Fibroblast of skin of abdomen (primary cell): ENCODE measurements around the gene ATP2A2.
"Not testable (repeated sequence)": the region's sequence is repeated elsewhere in the genome, so short reads cannot be mapped to it uniquely, and the experiment has no call there.

Experiments used
- DNase-seq: peaks from one replicate; pipeline ENCODE4 v3.0.0-alpha.2; 2013

Gene ATP2A2

GRCh38 chr12:110301065-110301806 lies 20.2 kb downstream of the ATP2A2 start:
- DNase-seq = no peak

GRCh38 chr12:110304061-110304551 lies 23.1 kb downstream of the ATP2A2 start:
- peak; percentile 71 for DNase-seq

GRCh38 chr12:110307372-110307771 lies 26.3 kb downstream of the ATP2A2 start:
- DNase-seq = no peak

GRCh38 chr12:110310763-110311162 lies 29.7 kb downstream of the ATP2A2 start:
- no peak for DNase-seq

DNA sequence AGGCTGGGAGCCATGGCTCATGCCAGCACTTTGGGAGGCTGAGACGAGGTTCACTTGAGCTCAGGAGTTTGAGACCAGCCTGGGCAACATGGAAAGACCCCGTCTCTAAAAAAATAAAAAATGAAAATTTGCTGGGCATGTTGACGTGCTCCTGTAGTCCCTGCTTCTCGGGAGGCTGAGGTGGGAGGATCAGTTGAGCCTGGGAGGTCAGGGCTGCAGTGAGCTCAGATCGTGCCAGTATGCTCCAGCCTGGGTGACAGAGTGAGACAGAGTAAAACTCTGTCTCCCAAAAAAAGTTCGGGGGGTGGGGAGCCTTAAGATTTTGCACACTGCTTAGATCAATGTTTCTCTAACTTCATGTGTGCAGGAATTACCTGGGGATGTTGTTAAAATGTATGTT lies 30.9 kb downstream of the ATP2A2 start:
- no peak for DNase-seq

- peak; percentile 55 for DNase-seq
Observed at GRCh38 chr12:110312581-110313360, 31.7 kb downstream of the ATP2A2 start.

- DNase-seq = peak; percentile 81
Observed at GRCh38 chr12:110314308-110314707, 33.3 kb downstream of the ATP2A2 start.

- DNase-seq = peak; percentile 90
Observed at GRCh38 chr12:110316861-110317260, 35.8 kb downstream of the ATP2A2 start.

- DNase-seq = peak; percentile 58
Observed at GRCh38 chr12:110317911-110318310, 36.9 kb downstream of the ATP2A2 start.

- no peak for DNase-seq
Observed at GRCh38 chr12:110320550-110320949, 39.5 kb downstream of the ATP2A2 start.

GRCh38 chr12:110329710-110330109 lies 48.7 kb downstream of the ATP2A2 start:
- DNase-seq = no peak

DNA sequence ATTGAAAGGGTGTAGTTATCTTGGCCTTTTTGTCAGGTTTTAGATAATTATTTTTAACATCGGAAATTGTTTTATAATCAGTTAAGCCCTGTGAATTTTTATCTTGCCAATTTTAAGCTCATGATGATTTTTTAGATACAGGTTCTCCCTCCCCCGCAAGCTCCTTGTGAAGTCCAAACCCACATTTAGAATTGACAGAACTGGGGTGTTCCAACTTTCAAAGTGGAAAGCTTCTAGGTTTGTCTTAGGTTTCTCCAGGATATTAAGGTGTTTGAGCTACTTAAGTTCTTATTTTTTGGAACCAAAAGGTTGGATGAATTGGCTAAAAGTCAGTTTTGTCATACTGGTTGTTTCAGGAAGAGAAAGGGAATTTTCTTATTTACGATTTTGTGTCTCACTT lies 49.1 kb downstream of the ATP2A2 start:
- DNase-seq = no peak

- DNase-seq = peak; percentile 55
Observed at GRCh38 chr12:110330544-110330943, 49.5 kb downstream of the ATP2A2 start.

- no peak for DNase-seq
Observed at GRCh38 chr12:110333201-110333600, 52.2 kb downstream of the ATP2A2 start.

GRCh38 chr12:110335481-110336045 lies 54.5 kb downstream of the ATP2A2 start:
- no peak for DNase-seq

- no peak for DNase-seq
Observed at GRCh38 chr12:110337912-110338710, 57.1 kb downstream of the ATP2A2 start.

DNA sequence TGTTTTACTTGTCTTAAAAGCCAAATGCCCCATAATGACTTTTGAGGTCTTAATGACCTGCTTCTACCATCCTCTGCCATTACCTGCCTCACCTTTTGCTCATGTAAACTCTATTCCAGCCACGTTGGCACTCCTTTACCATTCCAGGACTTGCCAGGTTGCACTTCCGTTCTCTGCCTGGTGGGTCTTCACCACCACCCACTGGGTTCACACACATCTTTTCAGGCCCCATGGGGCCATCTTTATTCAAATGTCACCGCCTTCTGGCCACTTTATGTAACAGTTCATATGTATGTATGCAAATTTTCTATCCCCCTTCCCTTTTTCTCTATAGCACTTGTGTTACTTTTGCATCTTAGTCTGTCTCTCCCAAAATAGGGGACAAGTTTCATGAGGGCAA lies 57.7 kb downstream of the ATP2A2 start:
- DNase-seq = no peak

DNA sequence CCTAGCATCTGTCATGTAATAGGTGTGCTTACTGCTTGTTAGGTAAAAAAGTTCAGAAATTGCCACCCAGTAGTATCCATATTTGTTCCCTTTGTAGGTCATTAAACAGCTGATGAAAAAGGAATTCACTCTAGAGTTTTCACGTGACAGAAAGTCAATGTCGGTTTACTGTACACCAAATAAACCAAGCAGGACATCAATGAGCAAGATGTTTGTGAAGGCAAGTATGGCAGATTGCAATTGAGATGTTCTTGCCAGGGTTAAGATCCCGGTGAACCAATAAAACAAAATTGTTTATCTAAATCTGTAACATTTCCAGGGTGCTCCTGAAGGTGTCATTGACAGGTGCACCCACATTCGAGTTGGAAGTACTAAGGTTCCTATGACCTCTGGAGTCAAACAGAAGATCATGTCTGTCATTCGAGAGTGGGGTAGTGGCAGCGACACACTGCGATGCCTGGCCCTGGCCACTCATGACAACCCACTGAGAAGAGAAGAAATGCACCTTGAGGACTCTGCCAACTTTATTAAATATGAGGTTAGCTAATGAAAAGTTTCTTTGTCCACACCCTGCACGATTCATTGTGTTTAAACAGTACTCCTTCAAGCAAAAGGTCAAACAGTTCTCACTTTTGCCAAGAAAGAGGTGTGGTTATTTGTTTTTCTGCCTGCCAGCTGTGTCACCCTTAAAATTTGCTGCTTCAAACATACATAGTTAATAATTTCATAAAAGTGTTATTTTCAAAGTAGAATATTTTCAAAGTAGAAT lies 58.3 kb downstream of the ATP2A2 start:
- no peak for DNase-seq

DNA sequence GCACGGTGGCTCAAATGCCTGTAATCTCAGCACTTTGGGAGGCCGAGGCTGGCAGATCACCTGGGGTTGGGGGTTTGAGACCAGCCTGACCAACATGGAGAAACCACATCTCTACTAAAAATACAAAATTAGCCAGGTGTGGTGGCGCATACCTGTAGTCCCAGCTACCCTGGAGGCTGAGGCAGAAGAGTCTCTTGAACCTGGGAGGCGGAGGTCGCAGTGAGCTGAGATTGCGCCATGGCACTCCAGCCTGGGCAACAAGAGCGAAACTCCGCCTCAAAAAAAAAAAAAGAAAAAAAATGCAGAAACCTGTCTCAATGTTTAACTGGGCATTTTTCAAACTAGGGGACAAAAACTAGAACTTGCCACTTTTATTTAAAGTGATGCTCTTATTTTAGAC lies 59.2 kb downstream of the ATP2A2 start:
- DNase-seq = not testable (repeated sequence)

- no peak for DNase-seq
Observed at GRCh38 chr12:110340706-110341105, 59.7 kb downstream of the ATP2A2 start.

DNA sequence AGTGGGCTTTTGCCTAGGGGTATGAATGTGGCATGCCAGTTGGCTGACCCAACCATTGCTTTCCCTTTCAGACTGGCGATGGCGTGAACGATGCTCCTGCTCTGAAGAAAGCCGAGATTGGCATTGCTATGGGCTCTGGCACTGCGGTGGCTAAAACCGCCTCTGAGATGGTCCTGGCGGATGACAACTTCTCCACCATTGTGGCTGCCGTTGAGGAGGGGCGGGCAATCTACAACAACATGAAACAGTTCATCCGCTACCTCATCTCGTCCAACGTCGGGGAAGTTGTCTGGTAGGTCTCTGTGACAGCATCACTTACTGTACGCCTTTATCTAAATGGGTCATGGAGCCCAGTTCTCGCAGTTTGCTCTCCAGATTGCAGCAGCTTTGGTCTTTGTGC lies 61.1 kb downstream of the ATP2A2 start:
- DNase-seq = no peak

DNA sequence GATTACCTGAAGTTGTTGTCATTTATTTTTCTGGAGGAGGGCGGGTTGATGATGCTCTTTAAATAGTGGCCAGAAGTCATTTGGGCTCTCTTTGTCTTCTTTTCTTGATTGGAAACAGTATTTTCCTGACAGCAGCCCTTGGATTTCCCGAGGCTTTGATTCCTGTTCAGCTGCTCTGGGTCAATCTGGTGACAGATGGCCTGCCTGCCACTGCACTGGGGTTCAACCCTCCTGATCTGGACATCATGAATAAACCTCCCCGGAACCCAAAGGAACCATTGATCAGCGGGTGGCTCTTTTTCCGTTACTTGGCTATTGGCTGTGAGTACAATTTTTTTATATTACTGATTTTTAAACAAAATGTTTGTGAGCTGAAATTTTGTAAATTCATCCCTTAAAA lies 62.1 kb downstream of the ATP2A2 start:
- DNase-seq = no peak
